ENCODE data around the gene ADCY5.

ADCY5 gene

DNA sequence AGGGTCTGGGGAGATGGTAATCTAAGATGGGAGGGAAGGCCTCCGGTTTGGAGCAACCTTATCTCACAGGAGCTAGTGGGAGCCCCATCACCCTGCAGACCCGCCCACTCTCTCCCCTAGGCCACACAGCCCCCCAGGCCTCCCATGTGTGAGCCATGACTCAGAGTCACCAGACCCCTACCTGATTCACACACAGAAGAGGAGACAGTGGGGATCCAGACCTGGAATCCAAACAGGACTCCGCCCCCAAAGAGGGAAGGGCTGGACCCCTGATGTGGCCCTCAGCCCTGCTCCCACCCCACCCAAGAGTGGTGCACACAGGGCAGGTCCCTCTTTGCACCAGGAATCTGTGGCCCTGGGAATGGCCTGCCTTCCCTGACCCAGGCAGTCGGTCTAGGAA lies 97.4 kb downstream of the ADCY5 start:
- Histone ChIP-seq H3K23ac (ENCODE audit: low read depth, low read length, poor library complexity) (peak overlapping the region; percentile 22), H3K79me1 (ENCODE audit: low read depth, low read length) (no peaks in the 10 kb centered on the region), H3K14ac (ENCODE audit: low read length) (no peak overlapping the region), H3K9ac (ENCODE audit: low read depth, low read length, poor library complexity) (no peak overlapping the region), H3K36me3 (replicated peaks in 1 of 2; ENCODE audit: control insufficient read depth in 2 of 2, insufficient read depth in 2 of 2, low read length in 2 of 2) (no peaks in the 10 kb centered on the region), H2BK15ac (ENCODE audit: low read length) (no peak overlapping the region), H2BK5ac (ENCODE audit: low read length) (no peak overlapping the region), H2BK12ac (ENCODE audit: low read length) (no peak overlapping the region), H2BK120ac (ENCODE audit: low read depth, low read length) (no peak overlapping the region), H3K9me3 (replicated peaks in 1 of 2; ENCODE audit: control insufficient read depth in 2 of 2, insufficient read depth in 1 of 2, low read depth in 1 of 2, low read length in 2 of 2) (peaks cover 0 to 4% of the 10 kb centered on the region in 2 donors), H3K4ac (ENCODE audit: low read length) (no peak overlapping the region), H4K8ac (ENCODE audit: low read depth, low read length) (no peak overlapping the region), H2AFZ (ENCODE audit: low read length) (no peak overlapping the region), H3K27ac (replicated peaks; ENCODE audit: low read length) (no peak overlapping the region), H4K91ac (ENCODE audit: low read depth, low read length, poor library complexity) (no peak overlapping the region), H2AK5ac (ENCODE audit: low read depth, low read length) (no peak overlapping the region), H3K4me2 (ENCODE audit: insufficient read depth, low read length, poor library complexity, severe bottlenecking) (no peak overlapping the region), H3K4me1 (ENCODE audit: control insufficient read depth in 2 of 2, insufficient read depth in 1 of 2, low read depth in 1 of 2, low read length in 2 of 2) (peaks cover 0 to 6% of the 10 kb centered on the region in 2 donors), H3K27me3 (ENCODE audit: control insufficient read depth in 3 of 3, insufficient read depth in 3 of 3, low read depth in 1 of 3, low read length in 3 of 3) (peaks cover 0 to 34% (median 0%) of the 10 kb centered on the region in 3 experiments), H3K18ac (ENCODE audit: low read length) (peak overlapping the region; percentile 39), H3K4me3 (ENCODE audit: low read length in 2 of 2) (no peak overlapping the region)
- WGBS, 2 donors (ENCODE audit: extremely low coverage in 2 of 2, insufficient read length in 2 of 2, insufficient replicate concordance in 1 of 2), result no CpG with 5 or more reads among the region's 4 CpGs
- no peak for DNase-seq (ENCODE audit: low spot score)

DNA sequence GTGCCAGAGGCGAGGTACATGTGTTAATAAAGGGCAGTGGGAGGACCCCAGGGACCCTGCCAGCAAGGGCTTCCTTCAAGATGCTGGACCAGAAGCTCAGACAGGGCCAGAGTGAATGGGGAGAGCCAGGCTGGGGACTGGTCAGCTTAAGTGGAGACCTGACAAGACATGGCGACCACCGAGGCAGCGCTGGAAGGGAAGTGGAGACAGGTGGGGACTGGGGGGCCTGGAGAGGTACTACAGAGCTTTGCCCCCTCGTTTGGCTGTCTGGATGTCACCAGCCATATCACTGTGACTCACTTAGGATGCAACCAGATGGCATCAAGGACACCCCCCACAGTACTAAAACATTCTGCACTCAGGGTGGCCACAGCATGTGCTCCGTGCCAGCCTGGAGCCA lies 97.9 kb downstream of the ADCY5 start:
- Histone ChIP-seq H3K9ac (ENCODE audit: low read depth, low read length, poor library complexity) (no peak overlapping the region), H2BK15ac (ENCODE audit: low read length) (no peak overlapping the region), H3K14ac (ENCODE audit: low read length) (no peak overlapping the region), H3K4me2 (ENCODE audit: insufficient read depth, low read length, poor library complexity, severe bottlenecking) (no peak overlapping the region), H3K9me3 (replicated peaks in 1 of 2; ENCODE audit: control insufficient read depth in 2 of 2, insufficient read depth in 1 of 2, low read depth in 1 of 2, low read length in 2 of 2) (peaks cover 0 to 4% of the 10 kb centered on the region in 2 donors), H3K4me1 (ENCODE audit: control insufficient read depth in 2 of 2, insufficient read depth in 1 of 2, low read depth in 1 of 2, low read length in 2 of 2) (peaks cover 0 to 6% of the 10 kb centered on the region in 2 donors), H4K91ac (ENCODE audit: low read depth, low read length, poor library complexity) (no peak overlapping the region), H2BK5ac (ENCODE audit: low read length) (no peak overlapping the region), H2BK120ac (ENCODE audit: low read depth, low read length) (no peak overlapping the region), H2BK12ac (ENCODE audit: low read length) (no peak overlapping the region), H2AFZ (ENCODE audit: low read length) (no peak overlapping the region), H3K4ac (ENCODE audit: low read length) (no peak overlapping the region), H3K27ac (replicated peaks; ENCODE audit: low read length) (no peak overlapping the region), H3K4me3 (ENCODE audit: low read length in 2 of 2) (no peak overlapping the region), H3K23ac (ENCODE audit: low read depth, low read length, poor library complexity) (peak overlapping the region; percentile 22), H3K27me3 (ENCODE audit: control insufficient read depth in 3 of 3, insufficient read depth in 3 of 3, low read depth in 1 of 3, low read length in 3 of 3) (peaks cover 0 to 34% (median 0%) of the 10 kb centered on the region in 3 experiments), H3K79me1 (ENCODE audit: low read depth, low read length) (no peaks in the 10 kb centered on the region), H3K36me3 (replicated peaks in 1 of 2; ENCODE audit: control insufficient read depth in 2 of 2, insufficient read depth in 2 of 2, low read length in 2 of 2) (no peaks in the 10 kb centered on the region), H2AK5ac (ENCODE audit: low read depth, low read length) (no peak overlapping the region), H4K8ac (ENCODE audit: low read depth, low read length) (peak overlapping the region; percentile 52), H3K18ac (ENCODE audit: low read length) (peak overlapping the region; percentile 39)
- no CpG with 5 or more reads among the region's 6 CpGs for whole genome bisulfite sequencing, 2 donors (ENCODE audit: extremely low coverage in 2 of 2, insufficient read length in 2 of 2, insufficient replicate concordance in 1 of 2)
- no peak for DNase-seq (ENCODE audit: low spot score)

DNA sequence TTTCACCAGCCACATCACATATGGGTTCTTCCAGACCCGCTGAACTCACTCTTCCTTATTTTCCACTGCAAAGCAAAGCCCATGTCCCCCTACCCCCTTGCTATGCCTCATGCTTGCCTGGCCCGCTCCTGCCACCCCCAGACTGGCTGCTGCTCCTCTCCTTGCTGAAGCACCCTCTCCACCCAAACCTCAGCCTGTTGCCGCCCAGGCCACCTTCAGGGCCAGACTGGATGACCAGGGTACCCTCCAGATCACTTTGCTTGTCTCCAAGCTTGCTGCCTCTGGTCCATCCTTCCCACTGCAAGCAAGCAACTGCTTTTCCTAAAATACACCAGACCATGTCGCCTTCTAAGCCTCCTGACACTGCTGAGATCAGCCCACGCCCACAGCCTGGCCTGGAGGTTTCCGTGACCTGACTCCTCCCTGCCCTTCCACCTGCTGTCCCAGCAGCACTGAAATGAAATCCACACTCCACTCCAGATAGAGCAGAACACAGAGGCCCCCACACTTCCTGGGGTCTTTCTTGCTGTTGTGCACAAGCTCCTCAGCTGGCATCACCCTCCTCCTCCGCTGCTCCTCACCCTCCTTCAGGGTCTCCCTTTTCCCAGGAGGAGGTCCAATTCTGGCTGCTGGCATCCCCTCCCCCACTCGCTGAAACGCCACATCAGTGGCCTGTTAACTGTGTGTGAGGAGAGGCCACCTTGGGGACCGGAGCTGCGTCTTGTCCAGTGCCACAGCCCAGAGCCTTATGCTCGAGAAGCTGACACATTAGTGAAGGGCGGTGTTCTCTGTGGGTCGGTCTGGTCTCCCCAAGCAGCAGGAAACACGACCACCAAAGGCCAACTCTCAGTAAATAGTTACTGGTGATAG lies 99.1 kb downstream of the ADCY5 start:
- Histone ChIP-seq H3K27me3 (ENCODE audit: control insufficient read depth in 3 of 3, insufficient read depth in 3 of 3, low read depth in 1 of 3, low read length in 3 of 3) (peaks cover 0 to 34% (median 0%) of the 10 kb centered on the region in 3 experiments), H3K4me2 (ENCODE audit: insufficient read depth, low read length, poor library complexity, severe bottlenecking) (no peak overlapping the region), H2AK5ac (ENCODE audit: low read depth, low read length) (peak overlapping the region; percentile 40), H3K9me3 (replicated peaks in 1 of 2; ENCODE audit: control insufficient read depth in 2 of 2, insufficient read depth in 1 of 2, low read depth in 1 of 2, low read length in 2 of 2) (peaks cover 0 to 2% of the 10 kb centered on the region in 2 donors), H3K79me1 (ENCODE audit: low read depth, low read length) (no peaks in the 10 kb centered on the region), H2AFZ (ENCODE audit: low read length) (no peak overlapping the region), H3K27ac (replicated peaks; ENCODE audit: low read length) (no peak overlapping the region), H2BK120ac (ENCODE audit: low read depth, low read length) (no peak overlapping the region), H4K8ac (ENCODE audit: low read depth, low read length) (peak overlapping the region; percentile 27), H2BK5ac (ENCODE audit: low read length) (no peak overlapping the region), H3K4me3 (ENCODE audit: low read length in 2 of 2) (no peak overlapping the region), H2BK12ac (ENCODE audit: low read length) (peak overlapping the region; percentile 10), H3K9ac (ENCODE audit: low read depth, low read length, poor library complexity) (peak overlapping the region; percentile 24), H3K36me3 (replicated peaks in 1 of 2; ENCODE audit: control insufficient read depth in 2 of 2, insufficient read depth in 2 of 2, low read length in 2 of 2) (no peaks in the 10 kb centered on the region), H2BK15ac (ENCODE audit: low read length) (no peak overlapping the region), H3K23ac (ENCODE audit: low read depth, low read length, poor library complexity) (no peak overlapping the region), H3K4ac (ENCODE audit: low read length) (no peak overlapping the region), H4K91ac (ENCODE audit: low read depth, low read length, poor library complexity) (no peak overlapping the region), H3K18ac (ENCODE audit: low read length) (peak overlapping the region; percentile 51), H3K4me1 (ENCODE audit: control insufficient read depth in 2 of 2, insufficient read depth in 1 of 2, low read depth in 1 of 2, low read length in 2 of 2) (peaks cover 3 to 6% of the 10 kb centered on the region in 2 donors), H3K14ac (ENCODE audit: low read length) (peak overlapping the region; percentile 9)
- WGBS, 2 donors (ENCODE audit: extremely low coverage in 2 of 2, insufficient read length in 2 of 2, insufficient replicate concordance in 1 of 2), result no CpG with 5 or more reads among the region's 15 CpGs
- no peak for DNase-seq (ENCODE audit: low spot score)

DNA sequence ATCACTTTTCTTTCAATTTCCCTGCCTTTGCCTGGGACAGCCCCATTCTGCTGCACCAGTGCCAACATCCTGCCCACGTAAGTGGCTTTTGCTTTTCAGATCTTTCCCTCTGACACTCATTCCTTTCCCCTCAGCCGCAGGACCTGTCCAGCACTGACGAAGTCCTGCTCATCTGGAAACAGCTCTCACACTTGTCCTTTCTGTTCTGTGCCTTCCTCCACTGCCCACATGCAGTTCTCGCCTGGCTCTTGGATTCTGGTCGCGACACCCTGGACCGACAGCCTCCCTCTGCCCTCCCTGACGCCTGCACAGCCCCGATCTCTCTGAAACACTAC lies 99.7 kb downstream of the ADCY5 start:
- no peak overlapping the region for H3K4ac ChIP-seq (ENCODE audit: low read length)
- H3K18ac ChIP-seq (ENCODE audit: low read length), result peak overlapping the region; percentile 41
- no peak overlapping the region for H3K23ac ChIP-seq (ENCODE audit: low read depth, low read length, poor library complexity)
- peak overlapping the region; percentile 74 for H4K8ac ChIP-seq (ENCODE audit: low read depth, low read length)
- H3K4me1 ChIP-seq (ENCODE audit: control insufficient read depth in 2 of 2, insufficient read depth in 1 of 2, low read depth in 1 of 2, low read length in 2 of 2), result peaks cover 6 to 10% of the 10 kb centered on the region in 2 donors
- H3K4me3 ChIP-seq (ENCODE audit: low read length in 2 of 2), result no peak overlapping the region
- no peak overlapping the region for H2BK120ac ChIP-seq (ENCODE audit: low read depth, low read length)
- H2AK5ac ChIP-seq (ENCODE audit: low read depth, low read length), result no peak overlapping the region
- no peaks in the 10 kb centered on the region for H3K79me1 ChIP-seq (ENCODE audit: low read depth, low read length)
- H4K91ac ChIP-seq (ENCODE audit: low read depth, low read length, poor library complexity), result no peak overlapping the region
- no peak overlapping the region for H2BK5ac ChIP-seq (ENCODE audit: low read length)
- no peak overlapping the region for H3K4me2 ChIP-seq (ENCODE audit: insufficient read depth, low read length, poor library complexity, severe bottlenecking)
- H3K9ac ChIP-seq (ENCODE audit: low read depth, low read length, poor library complexity), result no peak overlapping the region
- no peak for DNase-seq (ENCODE audit: low spot score)
- no peak overlapping the region for H2BK12ac ChIP-seq (ENCODE audit: low read length)
- H2BK15ac ChIP-seq (ENCODE audit: low read length), result no peak overlapping the region
- H3K36me3 ChIP-seq (replicated peaks in 1 of 2; ENCODE audit: control insufficient read depth in 2 of 2, insufficient read depth in 2 of 2, low read length in 2 of 2), result no peaks in the 10 kb centered on the region
- peaks cover 0 to 1% of the 10 kb centered on the region in 2 donors for H3K9me3 ChIP-seq (replicated peaks in 1 of 2; ENCODE audit: control insufficient read depth in 2 of 2, insufficient read depth in 1 of 2, low read depth in 1 of 2, low read length in 2 of 2)
- no peak overlapping the region for H3K14ac ChIP-seq (ENCODE audit: low read length)
- H2AFZ ChIP-seq (ENCODE audit: low read length), result no peak overlapping the region
- no CpG with 5 or more reads among the region's 9 CpGs for WGBS, 2 donors (ENCODE audit: extremely low coverage in 2 of 2, insufficient read length in 2 of 2, insufficient replicate concordance in 1 of 2)
- no peak overlapping the region for H3K27ac ChIP-seq (replicated peaks; ENCODE audit: low read length)
- peaks cover 0 to 34% (median 0%) of the 10 kb centered on the region in 3 experiments for H3K27me3 ChIP-seq (ENCODE audit: control insufficient read depth in 3 of 3, insufficient read depth in 3 of 3, low read depth in 1 of 3, low read length in 3 of 3)

Measured in neuronal stem cell (in vitro differentiated cells).